ENCODE measurements around the gene TRA2A.

DNA sequence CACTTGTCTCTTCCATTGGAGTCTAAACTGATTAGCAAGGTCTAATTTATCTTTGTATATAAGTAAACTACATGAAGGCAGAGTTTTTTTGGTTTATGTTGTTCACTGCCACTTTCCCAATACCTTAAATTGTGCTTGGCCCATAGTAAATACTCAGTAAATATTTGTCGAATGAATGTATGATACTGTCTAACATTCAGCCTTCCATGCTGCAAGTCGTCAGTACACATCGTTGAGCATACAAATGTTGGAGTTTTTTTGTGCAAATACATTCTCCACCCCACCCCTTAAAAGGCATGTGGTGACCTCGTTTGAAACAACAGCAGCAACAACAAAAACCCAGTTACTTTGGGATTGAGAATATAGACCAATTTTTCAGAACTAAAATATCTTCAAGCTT, 44.1 kb downstream of the TRA2A start:
- TF ChIP-seq HOXA7 (CRISPR knock-in tag; IDR thresholded peaks at IDR 0.05) (no peak), PRPF4 (IDR thresholded peaks at IDR 0.05; ENCODE audit: low read depth, low read length, poor library complexity, severe bottlenecking) (no peak), ZNF782 (CRISPR knock-in tag; IDR thresholded peaks at IDR 0.05; ENCODE audit: borderline replicate concordance) (no peak), ZNF24 (IDR thresholded peaks at IDR 0.05) (no peak), HIVEP1 (CRISPR knock-in tag; IDR thresholded peaks at IDR 0.05) (no peak), HNF4A (CRISPR knock-in tag; IDR thresholded peaks at IDR 0.05) (no peak), ZNF777 (CRISPR knock-in tag; IDR thresholded peaks at IDR 0.05) (no peak), YY1 (IDR thresholded peaks at IDR 0.05; ENCODE audit: insufficient read depth, insufficient replicate concordance, low read depth, low read length) (no peak), ZNF335 (CRISPR knock-in tag; IDR thresholded peaks at IDR 0.05) (no peak), ZNF850 (CRISPR knock-in tag; conservative IDR thresholded peaks at IDR 0.05) (no peak)
- TF ChIP-seq, protein P1, sequence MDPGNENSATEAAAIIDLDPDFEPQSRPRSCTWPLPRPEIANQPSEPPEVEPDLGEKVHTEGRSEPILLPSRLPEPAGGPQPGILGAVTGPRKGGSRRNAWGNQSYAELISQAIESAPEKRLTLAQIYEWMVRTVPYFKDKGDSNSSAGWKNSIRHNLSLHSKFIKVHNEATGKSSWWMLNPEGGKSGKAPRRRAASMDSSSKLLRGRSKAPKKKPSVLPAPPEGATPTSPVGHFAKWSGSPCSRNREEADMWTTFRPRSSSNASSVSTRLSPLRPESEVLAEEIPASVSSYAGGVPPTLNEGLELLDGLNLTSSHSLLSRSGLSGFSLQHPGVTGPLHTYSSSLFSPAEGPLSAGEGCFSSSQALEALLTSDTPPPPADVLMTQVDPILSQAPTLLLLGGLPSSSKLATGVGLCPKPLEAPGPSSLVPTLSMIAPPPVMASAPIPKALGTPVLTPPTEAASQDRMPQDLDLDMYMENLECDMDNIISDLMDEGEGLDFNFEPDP (CRISPR knock-in tag; conservative IDR thresholded peaks at IDR 0.05) = no peak
- TF ChIP-seq, protein P2, sequence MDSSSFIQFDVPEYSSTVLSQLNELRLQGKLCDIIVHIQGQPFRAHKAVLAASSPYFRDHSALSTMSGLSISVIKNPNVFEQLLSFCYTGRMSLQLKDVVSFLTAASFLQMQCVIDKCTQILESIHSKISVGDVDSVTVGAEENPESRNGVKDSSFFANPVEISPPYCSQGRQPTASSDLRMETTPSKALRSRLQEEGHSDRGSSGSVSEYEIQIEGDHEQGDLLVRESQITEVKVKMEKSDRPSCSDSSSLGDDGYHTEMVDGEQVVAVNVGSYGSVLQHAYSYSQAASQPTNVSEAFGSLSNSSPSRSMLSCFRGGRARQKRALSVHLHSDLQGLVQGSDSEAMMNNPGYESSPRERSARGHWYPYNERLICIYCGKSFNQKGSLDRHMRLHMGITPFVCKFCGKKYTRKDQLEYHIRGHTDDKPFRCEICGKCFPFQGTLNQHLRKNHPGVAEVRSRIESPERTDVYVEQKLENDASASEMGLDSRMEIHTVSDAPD (CRISPR knock-in tag; IDR thresholded peaks at IDR 0.05) = no peak
- TF ChIP-seq, protein P3, sequence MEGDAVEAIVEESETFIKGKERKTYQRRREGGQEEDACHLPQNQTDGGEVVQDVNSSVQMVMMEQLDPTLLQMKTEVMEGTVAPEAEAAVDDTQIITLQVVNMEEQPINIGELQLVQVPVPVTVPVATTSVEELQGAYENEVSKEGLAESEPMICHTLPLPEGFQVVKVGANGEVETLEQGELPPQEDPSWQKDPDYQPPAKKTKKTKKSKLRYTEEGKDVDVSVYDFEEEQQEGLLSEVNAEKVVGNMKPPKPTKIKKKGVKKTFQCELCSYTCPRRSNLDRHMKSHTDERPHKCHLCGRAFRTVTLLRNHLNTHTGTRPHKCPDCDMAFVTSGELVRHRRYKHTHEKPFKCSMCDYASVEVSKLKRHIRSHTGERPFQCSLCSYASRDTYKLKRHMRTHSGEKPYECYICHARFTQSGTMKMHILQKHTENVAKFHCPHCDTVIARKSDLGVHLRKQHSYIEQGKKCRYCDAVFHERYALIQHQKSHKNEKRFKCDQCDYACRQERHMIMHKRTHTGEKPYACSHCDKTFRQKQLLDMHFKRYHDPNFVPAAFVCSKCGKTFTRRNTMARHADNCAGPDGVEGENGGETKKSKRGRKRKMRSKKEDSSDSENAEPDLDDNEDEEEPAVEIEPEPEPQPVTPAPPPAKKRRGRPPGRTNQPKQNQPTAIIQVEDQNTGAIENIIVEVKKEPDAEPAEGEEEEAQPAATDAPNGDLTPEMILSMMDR (CRISPR knock-in tag; IDR thresholded peaks at IDR 0.05) = no peak
- TF ChIP-seq, protein P4, sequence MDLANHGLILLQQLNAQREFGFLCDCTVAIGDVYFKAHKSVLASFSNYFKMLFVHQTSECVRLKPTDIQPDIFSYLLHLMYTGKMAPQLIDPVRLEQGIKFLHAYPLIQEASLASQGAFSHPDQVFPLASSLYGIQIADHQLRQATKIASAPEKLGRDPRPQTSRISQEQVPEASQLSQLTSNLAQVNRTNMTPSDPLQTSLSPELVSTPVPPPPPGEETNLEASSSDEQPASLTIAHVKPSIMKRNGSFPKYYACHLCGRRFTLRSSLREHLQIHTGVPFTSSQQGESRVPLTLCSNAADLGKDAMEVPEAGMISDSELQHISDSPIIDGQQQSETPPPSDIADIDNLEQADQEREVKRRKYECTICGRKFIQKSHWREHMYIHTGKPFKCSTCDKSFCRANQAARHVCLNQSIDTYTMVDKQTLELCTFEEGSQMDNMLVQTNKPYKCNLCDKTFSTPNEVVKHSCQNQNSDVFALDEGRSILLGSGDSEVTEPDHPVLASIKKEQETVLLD (CRISPR knock-in tag; IDR thresholded peaks at IDR 0.05; ENCODE audit: low read depth) = no peak

Measured in HepG2 (cell line).